G401.6 (cell line): ENCODE data around the gene SLC6A20.
A peak's percentile ranks its signal among the peaks of the same experiment; 100 is the strongest.

Source experiments
- FAIRE-seq: peaks from 2 replicates; lab custom pipeline; 2012; peaks lifted over from hg19 to GRCh38; lab: Jason Lieb, UNC

SLC6A20 gene, protein sequence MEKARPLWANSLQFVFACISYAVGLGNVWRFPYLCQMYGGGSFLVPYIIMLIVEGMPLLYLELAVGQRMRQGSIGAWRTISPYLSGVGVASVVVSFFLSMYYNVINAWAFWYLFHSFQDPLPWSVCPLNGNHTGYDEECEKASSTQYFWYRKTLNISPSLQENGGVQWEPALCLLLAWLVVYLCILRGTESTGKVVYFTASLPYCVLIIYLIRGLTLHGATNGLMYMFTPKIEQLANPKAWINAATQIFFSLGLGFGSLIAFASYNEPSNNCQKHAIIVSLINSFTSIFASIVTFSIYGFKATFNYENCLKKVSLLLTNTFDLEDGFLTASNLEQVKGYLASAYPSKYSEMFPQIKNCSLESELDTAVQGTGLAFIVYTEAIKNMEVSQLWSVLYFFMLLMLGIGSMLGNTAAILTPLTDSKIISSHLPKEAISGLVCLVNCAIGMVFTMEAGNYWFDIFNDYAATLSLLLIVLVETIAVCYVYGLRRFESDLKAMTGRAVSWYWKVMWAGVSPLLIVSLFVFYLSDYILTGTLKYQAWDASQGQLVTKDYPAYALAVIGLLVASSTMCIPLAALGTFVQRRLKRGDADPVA

DNA sequence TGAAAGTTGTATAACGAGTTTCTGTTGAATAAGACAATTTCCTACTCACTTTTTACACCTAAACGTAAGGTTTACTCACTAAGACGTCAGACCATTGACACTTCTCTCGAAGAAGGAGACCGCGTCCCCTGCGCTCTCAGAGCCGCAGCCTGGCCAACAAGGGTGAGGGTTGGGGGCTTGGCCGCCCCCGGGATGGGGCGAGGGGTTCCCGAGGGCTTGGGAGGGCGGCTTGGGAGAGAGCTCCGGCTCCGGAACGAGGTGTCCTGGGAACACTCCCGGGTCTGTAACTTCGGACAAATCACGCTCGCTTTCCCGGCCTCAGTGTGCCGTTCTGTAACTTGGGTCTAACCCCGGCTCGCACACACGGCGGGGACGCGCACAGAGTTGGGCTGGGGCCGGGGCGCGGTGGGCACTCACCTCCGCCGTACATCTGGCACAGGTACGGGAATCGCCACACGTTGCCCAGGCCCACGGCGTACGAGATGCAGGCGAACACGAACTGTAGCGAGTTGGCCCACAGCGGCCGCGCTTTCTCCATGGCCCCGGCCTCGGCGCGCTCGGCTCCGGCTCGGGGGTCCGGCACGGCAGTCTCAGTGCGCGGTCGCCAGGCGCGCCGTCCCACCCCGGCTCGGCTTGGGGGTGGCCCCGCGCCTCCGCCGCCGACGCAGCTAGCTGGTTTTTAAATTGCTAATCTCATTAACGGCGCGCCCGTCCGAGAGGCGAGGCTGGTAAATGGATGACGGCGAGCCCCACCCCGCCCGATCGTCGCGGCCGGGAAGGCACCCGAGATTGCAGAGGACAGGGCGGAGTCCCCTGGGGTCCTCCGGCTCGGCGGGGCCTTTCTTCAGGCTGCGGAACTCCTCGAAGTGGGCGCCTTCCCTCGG, at the start of gene SLC6A20:
Gene SLC6A20 (minus strand): TSS at position 655 of the 884 bp plus-strand sequence. CDS start 117 bp downstream, at position 538.
- no peak for FAIRE-seq

DNA sequence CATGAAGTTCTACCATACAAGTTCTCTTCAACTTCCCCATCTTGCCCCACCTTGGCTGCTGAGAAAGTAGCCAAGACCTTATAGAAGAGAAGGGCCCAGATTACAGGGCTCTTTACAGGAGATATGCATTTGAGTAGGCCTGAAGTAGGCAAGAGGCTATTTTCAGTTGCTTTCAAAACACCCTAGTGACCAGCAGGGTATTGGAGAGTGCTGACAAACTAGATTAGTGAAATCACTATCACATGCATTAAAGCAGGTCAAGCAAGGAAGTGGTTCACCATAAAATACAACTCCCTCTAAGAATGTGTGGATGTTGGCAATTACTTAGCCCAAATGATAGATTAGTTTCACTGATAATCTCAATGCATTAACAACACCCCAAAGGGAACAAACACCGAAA, 48.3 kb upstream of the SLC6A20 start:
- no peak for FAIRE-seq

DNA sequence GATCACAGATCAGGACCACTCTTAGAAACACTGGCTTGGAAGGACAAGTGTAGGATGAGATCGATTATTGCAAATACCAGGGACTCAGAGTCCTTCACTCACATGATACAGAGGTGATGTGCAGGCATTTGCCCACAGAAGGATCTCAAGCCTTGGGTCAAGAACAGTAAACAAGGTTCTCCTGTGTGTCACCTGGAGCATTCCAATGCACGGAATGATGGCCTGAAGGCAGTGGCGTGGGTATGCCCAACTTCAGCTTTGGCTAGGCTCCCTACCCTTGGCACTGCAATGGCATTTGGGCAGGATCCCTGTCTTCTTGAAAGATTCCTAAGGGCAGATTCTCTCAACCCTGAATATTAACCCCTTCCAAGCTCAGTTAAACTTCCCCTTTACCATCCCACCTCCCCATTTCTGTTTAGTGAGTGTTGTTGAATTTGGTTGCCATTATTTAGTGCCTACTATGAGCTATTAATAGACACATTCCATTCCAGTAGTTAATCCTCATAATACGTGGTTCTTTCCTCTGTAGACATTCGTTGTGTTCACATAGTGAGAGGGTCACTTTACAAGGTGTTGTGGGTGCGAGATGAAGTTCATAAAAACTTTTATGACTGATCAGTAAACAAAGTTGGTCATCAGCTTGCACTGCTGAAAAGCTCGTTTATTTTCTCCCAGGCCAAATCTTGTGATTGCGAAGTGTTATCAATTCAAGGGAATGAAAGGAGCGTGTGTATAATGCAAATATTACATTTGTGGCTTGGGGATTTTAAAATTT, 46.7 kb upstream of the SLC6A20 start:
- no peak for FAIRE-seq

DNA sequence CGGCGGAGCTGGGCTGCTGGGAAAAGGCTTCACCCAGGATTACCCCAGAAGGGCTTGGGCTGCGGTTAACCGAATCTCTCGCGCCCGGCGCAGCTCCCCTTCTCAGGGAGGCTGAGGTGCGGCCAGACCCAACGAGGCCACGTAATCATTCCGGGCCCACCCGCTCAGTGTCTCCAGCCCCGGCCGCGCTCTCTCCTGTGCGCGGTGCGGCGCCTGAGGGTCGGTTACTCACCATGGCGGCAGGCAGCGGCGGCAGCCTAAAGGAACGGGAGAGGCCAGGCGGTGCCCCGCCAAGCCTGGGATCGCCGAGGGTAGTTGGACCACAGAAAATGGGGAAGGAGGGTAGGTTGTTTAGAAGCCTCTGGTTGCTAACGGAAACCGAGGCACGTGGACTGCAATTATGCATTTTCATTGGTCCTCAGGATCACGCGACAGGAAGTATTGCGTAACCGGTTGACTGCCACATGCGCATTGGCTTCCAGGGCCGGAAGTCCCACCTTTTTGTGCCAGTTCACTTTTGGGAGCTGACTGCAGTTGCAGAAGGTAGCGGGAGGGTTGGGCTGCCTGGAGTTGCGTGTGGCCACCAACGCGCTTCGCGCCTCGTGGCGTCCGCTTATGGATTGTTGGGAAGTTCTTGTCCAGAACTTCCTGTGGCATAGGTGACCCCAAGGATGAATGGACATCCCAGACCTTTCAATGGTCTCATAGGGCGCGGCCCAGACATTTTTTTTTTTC, 45.6 kb upstream of the SLC6A20 start, which contains the start of gene LZTFL1:
Gene LZTFL1 (minus strand): TSS at position 363 of the 735 bp plus-strand sequence. CDS start 128 bp downstream, at position 235.
- peak; percentile 93 for FAIRE-seq

DNA sequence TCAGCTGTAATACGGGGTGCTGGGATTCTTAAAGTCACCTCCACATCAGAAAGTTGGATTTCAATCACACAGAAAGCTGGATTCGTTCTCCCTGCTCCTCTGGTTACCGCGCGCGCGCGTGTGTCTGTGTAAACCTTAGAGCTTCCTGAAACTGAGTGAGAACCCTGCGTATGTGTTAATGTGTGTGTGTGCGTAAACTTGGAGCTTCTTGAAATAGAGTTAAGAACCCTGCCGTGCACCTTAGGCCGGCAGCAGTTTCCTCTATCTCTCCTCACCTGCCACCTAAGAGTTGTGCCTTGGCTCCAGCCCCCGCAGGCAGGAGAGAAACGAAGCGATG, 45.1 kb upstream of the SLC6A20 start:
- FAIRE-seq: no peak

DNA sequence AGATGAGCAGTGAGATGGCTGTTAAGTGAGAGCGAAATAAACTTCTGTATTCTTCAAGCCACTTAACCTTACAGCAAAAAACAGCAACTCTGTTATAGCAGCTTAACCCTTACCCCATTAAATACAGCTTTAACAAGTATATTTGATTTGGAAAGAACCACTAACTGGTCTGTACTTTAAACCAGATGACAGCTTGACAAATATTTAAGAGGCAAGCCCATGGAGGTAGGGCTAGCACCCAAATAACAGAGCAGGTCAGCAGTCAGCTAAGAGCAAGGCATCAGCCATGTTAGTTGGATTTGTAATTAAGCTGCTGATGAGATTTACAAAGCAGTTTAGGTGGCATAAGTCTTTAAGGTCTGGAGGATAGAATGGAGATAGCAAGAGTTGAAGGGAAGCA, 42.1 kb upstream of the SLC6A20 start:
- FAIRE-seq: no peak

DNA sequence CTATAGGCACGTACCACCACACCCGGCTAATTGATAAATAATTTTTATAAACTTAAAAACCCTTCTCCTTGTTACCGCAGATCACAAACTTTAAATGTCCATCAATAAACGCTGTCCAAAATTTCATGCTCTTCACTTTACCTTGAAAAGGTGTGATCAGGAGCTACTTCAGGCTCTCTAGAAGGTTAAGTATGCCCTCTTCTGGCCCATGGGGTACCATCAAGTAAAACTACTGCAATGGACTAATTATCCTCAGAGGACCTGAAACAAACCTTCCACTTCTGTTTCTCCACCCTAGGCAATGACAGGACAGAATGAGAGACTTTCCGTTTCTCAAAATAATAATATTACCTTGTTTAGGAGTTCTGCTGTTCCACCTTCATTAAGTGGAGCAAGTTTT, 36.4 kb upstream of the SLC6A20 start:
- no peak for FAIRE-seq

DNA sequence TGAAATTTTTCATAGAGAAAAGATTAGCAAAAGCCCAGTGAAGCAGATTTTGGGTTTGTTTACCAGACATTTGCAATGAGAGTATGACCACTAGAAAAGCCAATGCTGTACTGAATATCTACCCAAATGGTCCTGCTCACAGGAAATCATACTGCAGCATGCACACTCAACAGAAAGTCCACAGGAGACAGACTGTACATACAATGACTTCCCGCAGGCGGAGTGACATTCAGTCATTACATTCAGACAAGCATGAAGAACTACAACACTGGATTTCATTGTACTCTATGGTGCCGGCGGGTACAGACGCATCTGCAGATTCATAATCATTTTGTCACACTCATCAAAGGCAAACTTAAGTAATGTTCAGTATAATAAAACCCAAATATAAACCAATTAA, 33.8 kb upstream of the SLC6A20 start:
- no peak for FAIRE-seq

DNA sequence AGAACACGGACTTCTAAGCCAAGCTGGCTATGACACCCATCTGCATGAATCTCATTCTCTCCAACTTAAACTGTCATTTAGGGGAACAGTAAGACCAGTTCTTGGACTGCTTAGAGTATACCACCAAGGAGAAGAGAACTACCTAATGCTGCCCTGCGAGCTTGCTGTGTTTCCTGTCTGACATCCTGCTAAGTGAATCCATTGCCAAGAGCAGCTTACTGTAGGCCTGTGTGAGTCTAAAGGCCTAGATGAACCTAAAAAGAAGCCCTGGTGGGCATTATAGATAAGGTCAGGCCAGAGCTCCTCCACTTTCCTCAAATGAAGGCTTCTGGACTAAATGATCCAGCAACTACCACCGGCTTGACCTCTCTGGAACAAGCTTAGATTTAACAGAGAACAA, 30.6 kb upstream of the SLC6A20 start:
- FAIRE-seq: no peak

DNA sequence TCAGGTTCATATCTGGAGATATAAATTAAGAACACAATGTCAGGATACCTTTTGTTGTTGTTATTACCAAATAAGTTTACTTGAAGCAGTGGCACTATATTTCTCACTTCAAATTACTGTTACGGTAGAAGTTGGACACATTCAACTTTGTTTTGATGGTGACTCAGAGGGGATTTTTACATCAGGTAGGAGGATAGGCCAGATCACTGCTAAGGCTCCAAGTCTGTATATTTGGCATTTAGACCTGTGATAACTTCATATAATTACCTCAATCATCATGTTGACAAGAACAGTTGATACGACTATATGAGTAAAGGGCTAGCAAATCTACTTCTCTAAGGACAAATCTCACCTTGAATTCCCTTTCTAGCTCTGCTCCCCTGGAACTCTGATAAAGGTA, 30.0 kb upstream of the SLC6A20 start:
- no peak for FAIRE-seq

DNA sequence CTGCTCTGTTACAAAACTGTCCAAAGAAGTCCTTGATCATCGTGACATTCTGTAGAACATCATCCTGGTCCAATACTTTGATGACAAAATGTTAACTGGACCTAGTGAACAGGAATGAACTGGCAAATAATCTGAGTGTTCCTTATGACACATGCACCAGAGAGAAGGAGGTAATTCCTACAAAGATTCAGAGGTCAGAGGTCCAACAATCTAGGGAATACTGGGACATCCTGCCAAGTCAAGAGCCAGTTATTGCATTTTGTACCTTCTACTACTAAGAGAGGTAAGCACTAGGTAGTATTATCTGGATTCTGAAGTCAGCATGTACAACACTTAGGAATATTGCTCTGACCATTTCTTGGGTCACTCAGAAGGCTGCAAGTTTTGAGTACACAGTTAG, 24.8 kb upstream of the SLC6A20 start:
- FAIRE-seq: no peak

DNA sequence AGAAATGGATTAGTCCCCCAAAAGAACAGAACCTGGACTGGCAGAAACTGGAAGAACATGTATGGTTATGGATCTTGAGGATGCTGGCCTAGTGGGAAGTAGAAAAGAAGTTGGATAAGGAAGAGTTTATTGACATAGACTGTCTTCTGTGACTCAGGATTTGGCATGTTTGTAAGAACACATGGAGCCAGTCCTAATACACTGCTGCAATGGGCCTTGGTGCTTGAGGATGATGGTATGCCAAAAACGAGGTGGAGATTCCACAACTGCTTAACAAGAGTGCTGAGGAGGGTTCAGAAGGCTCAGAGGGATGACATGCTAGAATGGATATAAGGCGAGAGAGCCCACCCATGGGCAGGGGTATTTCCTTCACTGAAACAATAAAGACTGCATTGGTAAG, 23.2 kb upstream of the SLC6A20 start:
- FAIRE-seq: no peak

DNA sequence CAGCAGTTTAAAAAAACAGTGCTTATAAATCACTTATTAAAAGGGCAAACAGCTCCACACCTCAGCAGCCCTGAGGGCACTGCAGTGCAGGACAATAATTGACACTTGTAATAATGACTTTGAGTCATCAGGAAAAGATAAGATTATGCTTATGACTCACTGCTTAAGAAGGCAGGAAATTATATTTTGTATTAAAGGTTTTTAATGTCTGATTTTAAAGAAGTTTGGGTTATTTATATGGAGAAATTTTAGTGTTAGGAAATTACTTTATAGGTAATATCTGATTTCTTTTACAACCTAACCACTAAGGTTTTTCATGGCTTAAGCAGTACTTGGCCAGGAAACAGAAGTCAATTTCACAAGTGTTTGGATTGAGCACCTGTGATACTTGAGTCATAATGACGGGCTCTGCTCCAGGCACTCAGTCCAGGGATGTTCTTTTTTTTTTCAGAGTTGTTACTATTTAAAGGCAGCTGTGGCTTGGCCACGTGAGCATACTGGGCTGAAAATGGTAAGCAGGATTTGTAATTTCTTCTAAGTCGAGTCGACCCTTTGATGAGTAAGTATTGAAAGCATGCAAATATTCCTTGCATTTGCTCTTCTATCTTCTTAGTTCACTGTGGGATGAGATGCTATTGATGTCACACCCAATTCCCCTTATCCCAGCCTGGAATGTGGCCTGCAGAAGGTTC, 21.6 kb upstream of the SLC6A20 start:
- no peak for FAIRE-seq

DNA sequence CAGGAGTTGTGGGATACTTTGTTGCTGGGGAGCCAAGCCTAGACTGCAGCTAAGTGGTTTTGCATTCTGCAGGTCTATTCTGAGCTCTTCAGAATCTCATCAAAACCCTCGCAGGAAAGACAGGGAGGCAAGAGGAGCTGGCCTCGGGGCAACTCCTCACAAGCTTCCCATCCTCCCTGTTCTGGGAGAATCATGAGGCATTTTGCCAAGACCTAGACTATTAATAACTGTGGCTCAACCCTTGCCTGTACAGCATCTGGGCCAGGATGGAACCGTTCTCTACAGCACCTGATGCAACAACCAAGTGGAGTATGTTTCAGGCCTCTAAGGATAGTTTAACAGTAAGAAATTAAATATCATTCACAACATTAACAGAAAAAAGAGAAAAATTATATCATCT, 20.2 kb upstream of the SLC6A20 start:
- FAIRE-seq: no peak

DNA sequence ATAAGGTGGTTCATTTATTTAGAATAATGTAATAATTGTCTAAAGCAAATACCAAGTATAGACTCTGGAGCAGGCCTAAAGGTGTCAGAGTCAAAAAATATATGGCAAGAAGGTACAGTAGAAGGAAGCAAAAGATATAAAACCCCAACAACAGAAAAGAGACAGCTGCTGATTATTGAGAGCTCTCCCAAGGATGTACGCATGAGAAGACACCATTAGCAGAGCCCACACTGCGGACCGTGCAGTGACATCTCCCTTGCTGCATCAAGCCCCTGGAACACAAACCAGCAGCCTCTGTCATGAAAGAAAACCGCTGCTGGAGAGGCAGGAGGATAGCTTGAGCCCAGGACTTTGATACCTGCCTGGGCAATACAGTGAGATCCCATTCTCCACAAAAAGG, 18.0 kb upstream of the SLC6A20 start:
- no peak for FAIRE-seq

DNA sequence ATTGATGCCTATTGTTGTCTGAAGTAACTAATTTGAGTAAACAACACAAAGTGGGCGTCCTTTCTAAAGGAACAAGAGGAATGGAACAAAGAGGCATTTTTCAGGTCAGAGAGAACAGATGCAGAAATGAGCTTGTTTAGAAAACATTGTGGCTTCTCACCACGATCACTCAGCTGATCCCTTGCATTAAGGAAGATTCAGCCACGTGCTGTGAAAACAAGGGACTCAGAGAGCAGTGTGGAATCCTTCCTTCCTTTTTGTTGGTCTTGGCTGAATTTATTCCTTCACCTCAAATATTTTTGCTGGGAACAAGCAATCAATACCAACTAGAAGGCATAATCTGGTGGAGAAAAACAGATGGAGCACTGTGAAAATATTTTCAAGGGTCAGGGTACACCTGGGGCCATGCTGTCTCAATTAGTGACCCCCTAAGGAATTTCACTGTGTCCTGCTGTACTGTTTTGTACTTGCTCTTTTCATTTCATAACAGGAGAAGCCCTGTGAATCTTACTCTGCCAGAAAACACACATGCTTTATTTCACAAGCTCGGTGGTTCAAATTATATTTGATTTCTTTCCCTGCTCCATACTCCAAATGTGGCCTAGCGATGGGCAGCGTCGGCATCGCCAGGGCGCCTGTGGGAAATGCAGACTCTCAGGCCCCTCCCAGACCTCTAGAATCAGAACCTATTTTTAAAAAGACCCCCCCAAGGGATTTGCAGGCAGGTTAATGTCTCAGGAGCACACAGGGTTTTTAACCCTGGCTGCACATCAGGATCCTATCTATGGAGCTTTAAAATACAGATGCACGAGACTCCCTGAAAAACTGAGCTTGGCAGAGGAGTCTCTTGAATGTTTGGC, 11.6 kb upstream of the SLC6A20 start:
- FAIRE-seq: no peak

DNA sequence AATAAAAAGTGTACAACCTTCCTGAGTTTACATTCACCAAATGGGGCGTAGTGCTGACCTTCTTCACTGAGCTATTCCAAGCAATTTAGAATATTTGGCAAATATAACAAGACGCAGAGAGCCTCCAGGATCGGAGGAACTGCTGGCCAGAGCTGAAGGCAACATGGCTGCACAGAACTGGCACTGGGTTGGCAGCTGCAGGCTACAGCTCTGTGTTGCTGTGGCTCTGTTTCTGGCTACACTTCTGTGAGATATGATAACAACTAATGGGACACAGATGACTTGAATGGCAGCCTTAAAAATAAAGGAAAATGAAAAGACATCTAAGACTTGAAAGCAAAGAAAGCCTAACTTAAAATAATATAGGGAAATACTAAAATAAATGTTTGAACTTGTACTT, 10.8 kb upstream of the SLC6A20 start:
- no peak for FAIRE-seq

DNA sequence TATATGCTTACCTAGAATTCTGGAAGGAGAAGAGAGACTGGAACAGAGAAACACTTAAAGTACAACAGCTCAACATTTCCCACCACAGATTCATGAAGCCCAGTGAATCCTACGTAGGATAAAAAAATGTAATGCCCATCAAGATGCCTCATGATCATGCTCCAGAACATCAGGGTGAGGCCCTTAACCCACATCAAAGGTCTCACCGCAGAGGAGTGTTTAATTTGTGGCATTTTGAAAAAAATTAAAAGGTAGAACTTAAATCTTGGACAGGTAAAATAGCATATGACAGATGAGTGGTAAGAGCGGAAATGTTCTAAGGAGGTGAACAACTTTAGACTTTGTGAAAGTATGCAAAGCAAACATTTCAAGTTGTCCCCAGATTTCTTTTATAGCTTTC, 9.7 kb upstream of the SLC6A20 start:
- no peak for FAIRE-seq

DNA sequence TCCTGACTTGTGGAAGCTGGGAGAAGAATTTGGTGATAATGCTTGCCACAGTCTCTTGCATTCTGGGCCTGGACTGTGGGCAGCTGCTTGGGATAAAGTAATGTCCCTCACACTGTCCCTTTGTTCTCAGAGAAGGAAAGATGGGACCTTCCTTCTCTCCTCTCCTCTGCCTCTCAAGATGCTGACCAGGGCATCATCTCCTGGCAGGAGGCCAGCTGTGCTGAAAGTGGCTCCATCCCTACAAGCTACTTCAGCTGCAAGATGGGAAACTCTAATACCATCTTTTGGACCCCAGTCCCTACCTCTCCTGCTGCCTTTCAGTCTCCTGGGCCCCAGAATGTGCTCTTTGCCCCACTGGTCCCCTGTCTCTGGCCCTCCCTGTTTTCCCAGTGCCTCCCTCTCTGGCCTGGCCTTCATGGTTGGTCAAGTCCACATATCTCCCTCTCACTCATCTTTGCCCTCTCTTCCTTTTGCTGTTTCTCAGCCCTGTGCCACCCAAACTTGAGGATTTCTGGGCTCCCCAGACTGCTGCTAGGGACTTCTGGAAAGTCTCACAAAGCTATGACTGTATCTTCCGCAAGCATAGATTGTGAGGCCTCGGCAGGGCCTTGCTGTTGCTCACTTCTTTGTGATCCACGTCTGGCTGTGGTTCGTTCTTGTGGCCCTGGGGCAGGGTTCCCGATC, 7.1 kb upstream of the SLC6A20 start:
- FAIRE-seq: no peak
